ENCODE results near the gene ZNF311. TPM values are rescaled to one million over a fixed set of nuclear protein-coding genes. Genes with fewer than 3 reads are reported as not detected.

Gene ZNF311
- total and polyA plus RNA-seq, 2 of the 13 experiments (the other 11 are each of a cell fraction or from before 2014, with no cell fraction given) = not detected

GRCh38 chr6:28980852-28981430, 24.2 kb downstream of the ZNF311 start (continued):
- no peak for TF ChIP-seq PRDM4 (CRISPR knock-in tag; IDR thresholded peaks at IDR 0.05; ENCODE audit: borderline replicate concordance)
- no peak for TF ChIP-seq ZNF513 (CRISPR knock-in tag; conservative IDR thresholded peaks at IDR 0.05)
- TF ChIP-seq FOXP4 (CRISPR knock-in tag; IDR thresholded peaks at IDR 0.05) = peak; percentile 85
- TF ChIP-seq ATF7 (IDR thresholded peaks at IDR 0.05) = 0 out of 2 replicates have a peak, but pooled peaks have one; percentile 6
- no peak for TF ChIP-seq ATF7 (CRISPR knock-in tag; IDR thresholded peaks at IDR 0.05)
- TF ChIP-seq ZNF572 (CRISPR knock-in tag; IDR thresholded peaks at IDR 0.05) = no peak
- no peak for TF ChIP-seq THYN1 (CRISPR knock-in tag; IDR thresholded peaks at IDR 0.05; ENCODE audit: borderline replicate concordance, low read depth)
- no peak for TF ChIP-seq FLYWCH1 (CRISPR knock-in tag; IDR thresholded peaks at IDR 0.05)
- peak; percentile 38; the same call in 1 of the 2 replicates for TF ChIP-seq KAT8 (CRISPR knock-in tag; IDR thresholded peaks at IDR 0.05)
- no peak for TF ChIP-seq ZNF816 (CRISPR knock-in tag; IDR thresholded peaks at IDR 0.05; ENCODE audit: borderline replicate concordance)
- TF ChIP-seq ZNF142 (CRISPR knock-in tag; IDR thresholded peaks at IDR 0.05) = no peak
- TF ChIP-seq LRRFIP1 (CRISPR knock-in tag; conservative IDR thresholded peaks at IDR 0.05) = no peak
- no peak for TF ChIP-seq ATF7-NPFF (CRISPR knock-in tag; IDR thresholded peaks at IDR 0.05; ENCODE audit: low read depth)
- no peak for TF ChIP-seq ZNF678 (CRISPR knock-in tag; IDR thresholded peaks at IDR 0.05)
- no peak for TF ChIP-seq ZNF17 (CRISPR knock-in tag; IDR thresholded peaks at IDR 0.05)
